Right cardiac atrium (tissue), 5 donors: Measurements from ENCODE around the gene MASP1. TPM values are rescaled to one million over a fixed set of nuclear protein-coding genes. Genes with fewer than 3 reads are reported as not detected.
"Not testable (repeated sequence)": the region's sequence is repeated elsewhere in the genome, so short reads cannot be mapped to it uniquely, and the experiment has no call there.

Source experiments
- ATAC-seq, 2 donors: fragments of 200-7000 bp; cut with Tn5 transposase; one replicate each; pipeline versions ENCODE4 v1.8.0 to v1.9.1; 2020; ENCODE audit warnings: moderate library complexity in 2 of 2, mild to moderate bottlenecking in 1 of 2
- DNase-seq, 3 donors: peaks; one replicate each; pipeline ENCODE4 v3.0.0-alpha.2; 2020
- H3K27ac ChIP-seq: one replicate; pipeline ENCODE4 v1.5.1; 2013; ENCODE audit warnings: mild to moderate bottlenecking, low read length, control low read depth, moderate library complexity
- H3K27me3 ChIP-seq: one replicate; pipeline ENCODE4 v1.6.1; 2013; ENCODE audit not compliant: control insufficient read depth, insufficient read depth
- H3K4me1 ChIP-seq: one replicate; pipeline ENCODE4 v1.6.1; 2013; ENCODE audit warnings: low read length; ENCODE audit not compliant: control insufficient read depth, insufficient read depth
- H3K4me3 ChIP-seq: one replicate; pipeline ENCODE4 v1.5.1; 2013; ENCODE audit warnings: low read length, control low read depth
- H3K9me3 ChIP-seq: one replicate; pipeline ENCODE4 v1.6.1; 2013; ENCODE audit warnings: low read length; ENCODE audit not compliant: control insufficient read depth
- WGBS: extraction: QIAGEN DNeasy Blood & Tissue Kit; methylation state at CpG from one replicate; pipeline ENCODE4 v1.1.7; 2013; 5-methylcytosine and 5-hydroxymethylcytosine counted together
- intact Hi-C, 4 donors: fragments of 100-400 bp; cut with DNase I; formaldehyde crosslinking; loops; one replicate each; pipeline versions ENCODE4 v1.11.0 to v1.14.0; 2022 to 2023
- polyA plus RNA-seq: library from polyadenylated mRNA; stranded (reverse); fragments of 200-250 nt; gene quantifications from one replicate; pipeline ENCODE4 v1.2.3, GENCODE V29; 2013
- total RNA-seq, 4 donors: library from RNA; stranded (reverse); fragmentation: NEBNext Ultra II Directional; extraction: Animal tissue kit (Norgen Biotek cat#: 25700); gene quantifications; one replicate each; pipeline ENCODE4 v1.2.1, GENCODE V29; 2021
- donor health status: healthy with polysubstance abuse.
- donor health status: DM: no; HTN: yes; CAD: no.
- donor health status: DM: no; HTN: no; CAD: no.
- donor health status: DM: no; HTN: yes; CAD: no; lungs with severe emphysema.
- donor health status: DM: yes; HTN: yes; CAD: no.

The MASP1 gene
- total and polyA plus RNA-seq, 5 donors = 21.0 to 56.3 (median 29.9) TPM

DNA sequence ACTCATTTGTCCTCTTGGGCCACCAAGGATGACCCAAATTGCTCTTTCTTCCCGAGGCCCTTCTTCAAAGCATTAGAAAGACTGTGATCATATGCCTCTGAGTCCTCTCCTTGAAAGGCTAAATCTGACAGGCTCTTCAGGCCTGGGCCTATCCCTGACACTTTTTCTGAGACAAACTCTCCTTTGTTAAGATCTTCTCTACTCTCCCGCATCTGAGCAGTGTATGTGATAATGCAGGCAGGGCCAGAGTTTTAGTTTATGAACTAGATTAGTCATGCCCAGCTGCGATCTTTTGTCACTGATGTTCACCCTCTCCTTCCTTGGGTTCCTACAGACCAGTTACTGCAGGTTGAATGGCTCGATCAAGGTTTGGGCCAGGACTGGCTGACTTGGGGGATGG is 39.2 kb downstream of the MASP1 start:
- ATAC-seq (no peak), DNase-seq (no peak)
- no peak overlapping the region for H3K27ac ChIP-seq
- H3K4me1 ChIP-seq = no peaks in the 10 kb centered on the region
- WGBS = 76% methylated on average over 4 of the region's 4 CpGs
- intact Hi-C loops = no loop called here
- no peak overlapping the region for H3K4me3 ChIP-seq
- H3K9me3 ChIP-seq = no peaks in the 10 kb centered on the region
- H3K27me3 ChIP-seq = no peaks in the 10 kb centered on the region

DNA sequence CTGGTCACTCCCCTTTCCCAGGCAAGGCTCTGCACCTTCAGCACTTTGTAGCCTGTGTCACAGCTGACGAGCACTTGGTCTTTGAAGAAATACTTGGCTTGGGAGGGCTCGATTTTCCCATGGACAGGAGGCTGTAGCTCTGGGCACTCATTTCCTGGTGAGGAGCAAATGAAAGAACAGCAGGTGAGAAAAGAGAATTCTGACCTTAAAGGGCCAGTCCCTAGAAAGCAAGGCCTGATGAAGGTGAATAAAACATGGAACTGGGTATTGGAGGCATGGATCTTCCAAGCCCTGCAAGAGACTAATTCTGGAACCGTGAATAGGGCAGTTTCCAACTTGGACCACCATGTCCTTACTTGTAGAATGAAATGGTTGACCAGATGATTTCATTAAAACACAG is 39.9 kb downstream of the MASP1 start:
- 76% methylated on average over 3 of the region's 3 CpGs for WGBS
- DNase-seq (no peak), ATAC-seq (no peak)
- no peaks in the 10 kb centered on the region for H3K27me3 ChIP-seq
- no peaks in the 10 kb centered on the region for H3K9me3 ChIP-seq
- H3K4me3 ChIP-seq = no peak overlapping the region
- H3K27ac ChIP-seq = no peak overlapping the region
- H3K4me1 ChIP-seq = no peaks in the 10 kb centered on the region
- intact Hi-C loops = no loop called here

DNA sequence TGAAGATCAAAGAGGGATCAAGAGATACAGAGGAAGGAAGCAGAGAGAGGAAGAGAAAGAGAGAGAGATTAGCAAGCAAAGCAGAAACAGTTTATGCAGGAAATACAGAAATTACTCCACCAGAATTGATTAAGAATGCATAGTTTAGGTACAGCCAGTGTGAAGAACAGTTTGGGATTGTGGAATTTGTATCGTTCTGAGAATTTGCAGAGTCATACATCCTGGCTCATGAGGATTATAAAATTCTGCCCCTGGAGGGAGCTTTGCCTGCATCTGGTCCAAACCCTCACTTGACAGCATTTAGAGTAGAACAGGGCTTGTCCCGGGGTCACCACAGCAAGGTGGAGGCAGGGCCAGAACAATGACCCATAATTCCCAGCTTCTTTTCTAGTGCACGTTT is 44.1 kb downstream of the MASP1 start:
- Histone ChIP-seq H3K4me1 (no peaks in the 10 kb centered on the region), H3K27ac (no peak overlapping the region), H3K27me3 (no peaks in the 10 kb centered on the region), H3K9me3 (no peaks in the 10 kb centered on the region), H3K4me3 (no peak overlapping the region)
- ATAC-seq (no peak), DNase-seq (no peak)
- 67% methylated on average over 3 of the region's 3 CpGs for WGBS
- intact Hi-C loops = no loop called here

DNA sequence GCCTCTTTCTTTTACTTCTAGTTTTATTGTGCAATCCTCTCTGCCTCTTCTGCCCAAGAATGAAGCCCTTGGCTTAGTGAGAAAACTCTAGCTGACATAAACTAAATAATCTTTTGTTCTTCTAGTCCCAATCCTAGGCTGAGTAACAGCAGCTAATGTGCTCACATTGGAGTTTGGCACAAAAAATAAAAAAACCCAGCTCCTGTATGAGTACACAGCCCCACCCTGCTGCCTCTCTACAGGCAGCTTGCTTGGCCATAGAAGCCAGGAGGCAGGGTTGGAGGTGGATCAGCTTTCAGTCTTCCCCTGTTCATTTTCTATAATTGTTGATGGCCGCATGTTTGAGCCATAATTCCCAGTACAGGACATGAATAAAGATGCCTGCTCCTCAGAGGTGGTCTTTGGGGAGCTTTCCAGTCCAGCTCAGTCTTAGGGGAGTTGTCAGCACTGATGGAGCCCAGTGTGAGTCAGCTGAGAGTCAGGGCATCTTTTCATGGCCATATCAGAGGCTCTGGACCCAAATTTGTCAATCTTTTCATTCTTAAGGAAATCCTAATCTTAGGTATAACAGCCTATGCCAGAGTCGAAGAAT is 47.5 kb downstream of the MASP1 start:
- ATAC-seq (peak; percentile 86 to 89), DNase-seq (peak; percentile 65 to 85 (median 69))
- WGBS = 67% methylated on average over 2 of the region's 2 CpGs
- Histone ChIP-seq H3K4me1 (no peaks in the 10 kb centered on the region), H3K4me3 (no peak overlapping the region), H3K27ac (no peak overlapping the region), H3K27me3 (no peaks in the 10 kb centered on the region), H3K9me3 (no peaks in the 10 kb centered on the region)
- intact Hi-C loops = no loop called here

DNA sequence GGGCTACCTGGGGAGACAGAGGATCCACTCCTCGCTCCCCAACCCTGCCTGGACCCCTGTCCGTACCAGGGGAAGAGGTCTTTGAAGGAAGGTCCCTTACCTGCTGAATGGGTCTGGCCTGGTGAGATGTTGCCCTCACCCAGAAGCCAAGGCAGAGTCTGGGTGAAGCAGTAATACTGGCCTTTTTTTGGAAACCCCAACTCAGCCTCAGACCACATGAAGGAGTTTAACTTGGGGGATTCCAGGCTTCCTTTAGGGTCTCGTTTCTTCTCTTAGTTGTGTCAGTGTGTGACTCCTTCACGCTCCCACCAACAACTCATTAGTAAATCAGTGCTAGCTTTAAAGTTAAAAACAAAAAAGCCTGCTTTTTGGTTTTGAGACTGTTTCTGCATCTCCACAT is 48.6 kb downstream of the MASP1 start:
- no peak for ATAC-seq
- Histone ChIP-seq H3K9me3 (no peaks in the 10 kb centered on the region), H3K27ac (no peak overlapping the region), H3K27me3 (no peaks in the 10 kb centered on the region), H3K4me1 (no peaks in the 10 kb centered on the region), H3K4me3 (no peak overlapping the region)
- WGBS = 96% methylated on average over 4 of the region's 4 CpGs
- no peak for DNase-seq
- intact Hi-C loops = no loop called here

DNA sequence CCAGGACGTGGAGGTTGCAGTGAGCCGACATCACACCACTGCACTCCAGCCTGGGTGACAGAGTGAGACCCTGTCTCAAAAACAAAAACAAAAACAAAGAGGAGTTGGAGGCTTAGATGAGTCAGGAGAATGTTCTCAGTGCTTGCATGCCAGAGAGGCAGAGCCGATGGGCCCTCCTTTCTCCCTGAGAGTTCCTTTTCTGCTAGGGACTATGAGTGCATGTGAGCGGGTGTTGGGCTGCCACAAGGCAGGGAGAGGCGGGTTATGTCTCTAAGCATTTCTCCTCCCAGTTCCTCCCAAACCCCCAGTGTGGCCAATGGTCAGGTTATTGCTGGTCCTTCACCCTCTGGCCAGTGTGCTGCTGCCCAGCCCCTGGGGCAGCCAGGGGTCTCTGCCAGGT is 49.1 kb downstream of the MASP1 start:
- no peak overlapping the region for H3K27ac ChIP-seq
- H3K9me3 ChIP-seq = no peaks in the 10 kb centered on the region
- DNase-seq (no peak), ATAC-seq (no peak)
- WGBS = 83% methylated on average over 5 of the region's 5 CpGs
- H3K27me3 ChIP-seq = no peaks in the 10 kb centered on the region
- H3K4me3 ChIP-seq = no peak overlapping the region
- intact Hi-C loops = no loop called here
- H3K4me1 ChIP-seq = no peaks in the 10 kb centered on the region

DNA sequence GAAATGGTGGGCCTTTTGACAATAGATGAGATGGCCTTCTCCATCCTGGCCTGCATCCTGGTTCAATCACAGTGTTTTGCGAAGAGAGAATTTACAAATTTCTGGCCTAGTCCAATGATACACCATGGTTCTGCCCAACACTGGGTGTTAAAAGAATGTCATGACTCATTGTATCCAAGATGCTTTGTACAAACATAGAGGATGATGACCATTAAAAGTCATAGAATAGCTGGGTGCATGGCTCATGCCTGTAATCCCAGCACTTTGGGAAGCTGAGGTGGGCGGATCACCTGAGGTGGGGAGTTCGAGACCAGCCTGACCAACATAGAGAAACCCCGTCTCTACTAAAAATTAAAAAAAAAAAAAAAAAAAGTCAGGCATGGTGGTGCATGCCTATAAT is 52.7 kb downstream of the MASP1 start:
- DNase-seq, intact Hi-C loops, H3K9me3 ChIP-seq, H3K4me3 ChIP-seq, ATAC-seq, H3K27ac ChIP-seq, H3K27me3 ChIP-seq, H3K4me1 ChIP-seq: not testable (repeated sequence)
- 98% methylated on average over 4 of the region's 4 CpGs for WGBS

DNA sequence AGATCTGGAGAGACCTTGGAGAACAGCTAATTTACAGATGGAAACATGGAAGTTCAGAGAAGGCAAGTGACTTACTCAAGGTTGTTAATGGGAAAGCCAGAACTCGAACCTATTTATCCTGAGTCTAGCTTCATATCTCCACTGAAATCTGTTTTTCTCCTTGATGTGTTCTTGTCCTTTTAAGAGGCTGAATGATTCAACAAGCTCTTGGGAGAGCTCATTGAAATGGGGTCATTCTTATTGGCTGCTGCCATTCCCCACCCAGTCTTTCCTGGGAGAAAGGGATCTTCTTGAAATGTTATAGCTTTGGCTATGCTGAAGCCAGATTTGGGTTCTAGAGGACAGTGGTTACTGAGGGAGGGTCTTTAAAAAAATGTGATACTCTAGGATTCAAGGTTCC is 53.3 kb downstream of the MASP1 start:
- no peak overlapping the region for H3K27ac ChIP-seq
- no peaks in the 10 kb centered on the region for H3K9me3 ChIP-seq
- DNase-seq (no peak), ATAC-seq (no peak)
- H3K27me3 ChIP-seq = no peaks in the 10 kb centered on the region
- 91% methylated on average over 1 of the region's 1 CpG for WGBS
- no peak overlapping the region for H3K4me3 ChIP-seq
- H3K4me1 ChIP-seq = no peaks in the 10 kb centered on the region
- intact Hi-C loops = no loop called here

DNA sequence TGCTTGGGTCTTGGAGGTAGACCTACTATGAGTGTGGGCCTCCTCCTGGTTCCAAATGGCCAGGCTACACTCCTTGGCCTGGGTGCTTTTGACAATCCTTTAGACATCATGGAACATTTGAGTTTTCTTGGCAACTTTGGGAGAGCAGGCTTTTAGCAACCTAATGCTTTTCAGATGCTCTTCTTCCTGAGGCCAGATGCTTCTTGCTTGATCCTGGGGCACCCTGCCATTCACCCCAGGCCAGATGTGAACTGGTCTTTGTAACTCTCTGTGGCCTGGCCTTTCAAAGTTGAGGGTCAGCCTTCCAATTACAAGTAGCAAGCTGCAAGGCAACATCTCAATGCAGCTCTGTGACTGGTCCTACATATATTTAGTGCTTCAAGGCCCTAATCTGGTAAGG is 53.8 kb downstream of the MASP1 start:
- no peak for DNase-seq
- H3K27me3 ChIP-seq = no peaks in the 10 kb centered on the region
- no peak overlapping the region for H3K4me3 ChIP-seq
- H3K9me3 ChIP-seq = no peaks in the 10 kb centered on the region
- no peak overlapping the region for H3K27ac ChIP-seq
- intact Hi-C loops = no loop called here
- no peaks in the 10 kb centered on the region for H3K4me1 ChIP-seq
- no peak for ATAC-seq

DNA sequence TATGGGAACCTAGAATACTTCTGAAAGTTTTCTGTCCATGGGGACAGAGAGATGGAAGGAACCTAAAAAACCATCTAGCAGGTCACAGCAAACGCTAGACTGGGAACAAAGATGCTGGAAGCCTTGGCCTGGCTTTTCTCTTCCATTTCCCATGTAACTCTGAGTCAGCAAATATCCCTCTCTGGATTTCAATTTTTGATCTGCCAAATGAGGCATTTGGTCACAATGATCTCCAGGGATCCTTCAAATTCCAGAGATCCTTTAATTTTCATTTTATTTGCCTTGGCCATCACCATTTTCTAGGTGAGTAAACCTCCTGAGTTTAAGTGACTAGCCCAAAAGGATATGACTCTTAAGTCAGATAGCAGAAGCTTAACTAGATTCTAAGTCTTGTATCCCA is 54.6 kb downstream of the MASP1 start:
- WGBS = 86% methylated on average over 1 of the region's 1 CpG
- H3K4me3 ChIP-seq = no peak overlapping the region
- H3K9me3 ChIP-seq = no peaks in the 10 kb centered on the region
- ATAC-seq (no peak), DNase-seq (no peak)
- H3K27ac ChIP-seq = no peak overlapping the region
- intact Hi-C loops = no loop called here
- H3K4me1 ChIP-seq = no peaks in the 10 kb centered on the region
- H3K27me3 ChIP-seq = no peaks in the 10 kb centered on the region

DNA sequence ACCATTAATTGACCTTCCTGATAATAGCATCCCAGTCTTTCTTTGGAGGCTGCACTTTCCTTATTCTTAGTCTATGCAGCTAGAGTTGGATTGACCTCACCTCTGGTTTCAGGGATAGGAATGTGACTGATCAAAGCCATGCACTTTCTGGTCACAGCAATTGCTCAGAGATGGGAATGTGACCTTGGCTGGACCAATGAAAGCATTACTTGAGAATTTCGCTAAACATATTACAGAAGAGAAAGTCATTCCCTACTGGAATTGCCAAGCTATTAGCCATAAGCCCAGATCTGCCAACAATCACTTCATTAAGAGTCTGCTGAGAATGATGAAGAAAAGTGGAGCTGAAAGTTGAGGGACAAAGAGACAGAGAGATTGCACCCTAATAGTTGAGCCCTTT is 61.5 kb downstream of the MASP1 start:
- no peaks in the 10 kb centered on the region for H3K27me3 ChIP-seq
- DNase-seq (no peak), ATAC-seq (no peak)
- no peak overlapping the region for H3K27ac ChIP-seq
- H3K4me3 ChIP-seq = no peak overlapping the region
- no peaks in the 10 kb centered on the region for H3K9me3 ChIP-seq
- no peaks in the 10 kb centered on the region for H3K4me1 ChIP-seq
- WGBS = 95% methylated on average over 1 of the region's 1 CpG
- intact Hi-C loops = loop anchor here in 1 of 4 donors (5.0 kb wide), 1 partner anchor 77 kb away; no protein-coding TSS in a partner anchor

DNA sequence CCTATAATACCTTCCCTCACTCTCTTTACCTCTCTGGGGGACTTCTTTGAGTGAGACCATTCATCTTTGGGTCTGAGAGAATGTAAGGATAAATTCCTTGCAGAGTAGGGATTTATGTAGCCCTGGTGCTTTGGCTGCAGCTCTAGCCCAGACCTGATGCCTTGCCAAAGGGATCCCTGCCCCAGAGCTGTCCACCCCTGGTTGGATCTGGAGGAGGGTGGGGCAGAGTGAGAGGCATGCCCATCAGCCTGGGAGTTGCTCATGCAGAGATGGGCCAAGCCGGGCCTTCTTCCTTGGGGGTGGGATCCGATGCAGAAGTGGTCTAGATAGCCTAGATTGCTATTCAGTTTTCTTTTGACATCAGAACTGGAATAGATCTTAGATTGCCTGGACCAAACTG is 62.8 kb downstream of the MASP1 start:
- Histone ChIP-seq H3K27me3 (no peaks in the 10 kb centered on the region), H3K27ac (no peak overlapping the region), H3K4me3 (no peak overlapping the region), H3K4me1 (no peaks in the 10 kb centered on the region), H3K9me3 (no peaks in the 10 kb centered on the region)
- 88% methylated on average over 2 of the region's 2 CpGs for WGBS
- intact Hi-C loops = no loop called here
- ATAC-seq (no peak), DNase-seq (no peak)
